Measurements from ENCODE around the gene BAD.

DNA sequence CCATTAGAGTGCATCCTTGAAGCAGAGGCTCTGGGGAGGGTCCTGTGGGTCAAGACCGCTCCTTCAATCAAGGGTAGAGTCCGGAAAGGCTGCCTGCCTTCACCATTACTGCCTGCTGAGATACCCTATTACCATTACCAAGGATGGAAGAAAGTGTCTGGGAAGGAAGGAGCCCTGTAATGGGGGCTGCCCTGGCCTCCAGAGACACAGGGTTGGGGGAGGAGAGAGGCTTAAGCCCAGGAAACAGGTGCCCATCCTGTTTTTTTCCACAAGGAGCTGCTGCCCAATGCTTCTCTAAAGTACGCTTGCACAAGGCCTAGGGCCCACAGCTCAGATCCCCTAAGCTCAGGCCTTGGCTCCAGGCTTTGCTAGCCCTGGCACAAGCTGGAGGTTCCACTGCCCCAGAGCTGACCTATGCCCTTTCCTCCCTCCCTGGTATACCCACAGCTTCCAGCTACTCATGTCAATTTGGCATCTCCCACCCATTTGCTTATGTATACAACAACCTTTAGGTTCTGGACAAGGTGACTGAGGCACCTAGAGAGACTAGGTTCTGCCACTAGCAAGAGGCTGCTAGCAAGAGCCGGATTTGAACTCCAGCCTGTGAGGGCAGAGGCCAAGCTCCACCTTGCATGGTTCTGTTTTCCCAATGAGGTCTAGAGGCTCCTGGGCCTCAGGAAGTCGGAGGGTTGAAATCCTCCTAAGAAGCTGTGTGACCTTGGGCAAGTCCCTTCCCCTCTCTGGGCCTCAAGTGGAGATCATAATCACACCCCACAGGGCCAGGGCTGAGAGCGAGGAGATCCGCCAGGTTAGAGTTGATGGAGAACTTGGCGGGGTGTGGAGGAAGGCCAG lies 34.7 kb downstream of the BAD start:
- TF ChIP-seq, protein P1, sequence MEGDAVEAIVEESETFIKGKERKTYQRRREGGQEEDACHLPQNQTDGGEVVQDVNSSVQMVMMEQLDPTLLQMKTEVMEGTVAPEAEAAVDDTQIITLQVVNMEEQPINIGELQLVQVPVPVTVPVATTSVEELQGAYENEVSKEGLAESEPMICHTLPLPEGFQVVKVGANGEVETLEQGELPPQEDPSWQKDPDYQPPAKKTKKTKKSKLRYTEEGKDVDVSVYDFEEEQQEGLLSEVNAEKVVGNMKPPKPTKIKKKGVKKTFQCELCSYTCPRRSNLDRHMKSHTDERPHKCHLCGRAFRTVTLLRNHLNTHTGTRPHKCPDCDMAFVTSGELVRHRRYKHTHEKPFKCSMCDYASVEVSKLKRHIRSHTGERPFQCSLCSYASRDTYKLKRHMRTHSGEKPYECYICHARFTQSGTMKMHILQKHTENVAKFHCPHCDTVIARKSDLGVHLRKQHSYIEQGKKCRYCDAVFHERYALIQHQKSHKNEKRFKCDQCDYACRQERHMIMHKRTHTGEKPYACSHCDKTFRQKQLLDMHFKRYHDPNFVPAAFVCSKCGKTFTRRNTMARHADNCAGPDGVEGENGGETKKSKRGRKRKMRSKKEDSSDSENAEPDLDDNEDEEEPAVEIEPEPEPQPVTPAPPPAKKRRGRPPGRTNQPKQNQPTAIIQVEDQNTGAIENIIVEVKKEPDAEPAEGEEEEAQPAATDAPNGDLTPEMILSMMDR (IDR thresholded peaks at IDR 0.05): no peak
- no peak for TF ChIP-seq POLR2A (IDR thresholded peaks at IDR 0.05)

All from right lobe of liver (tissue), 4 donors.